Measurements from ENCODE around the gene CRYL1.

- TF ChIP-seq SIN3A (IDR thresholded peaks at IDR 0.05; ENCODE audit: borderline replicate concordance, insufficient read depth, low read length) (no peak), POLR2AphosphoS5 (IDR thresholded peaks at IDR 0.05; ENCODE audit: low read depth, low read length) (no peak), REST (IDR thresholded peaks at IDR 0.05; ENCODE audit: insufficient read depth in 1 of 2, low read depth in 2 of 2, low read length in 2 of 2) (no peak)
Observed at GRCh38 chr13:20414546-20415305, 110.9 kb downstream of the CRYL1 start.
